ENCODE data around the gene CBX5.

DNA sequence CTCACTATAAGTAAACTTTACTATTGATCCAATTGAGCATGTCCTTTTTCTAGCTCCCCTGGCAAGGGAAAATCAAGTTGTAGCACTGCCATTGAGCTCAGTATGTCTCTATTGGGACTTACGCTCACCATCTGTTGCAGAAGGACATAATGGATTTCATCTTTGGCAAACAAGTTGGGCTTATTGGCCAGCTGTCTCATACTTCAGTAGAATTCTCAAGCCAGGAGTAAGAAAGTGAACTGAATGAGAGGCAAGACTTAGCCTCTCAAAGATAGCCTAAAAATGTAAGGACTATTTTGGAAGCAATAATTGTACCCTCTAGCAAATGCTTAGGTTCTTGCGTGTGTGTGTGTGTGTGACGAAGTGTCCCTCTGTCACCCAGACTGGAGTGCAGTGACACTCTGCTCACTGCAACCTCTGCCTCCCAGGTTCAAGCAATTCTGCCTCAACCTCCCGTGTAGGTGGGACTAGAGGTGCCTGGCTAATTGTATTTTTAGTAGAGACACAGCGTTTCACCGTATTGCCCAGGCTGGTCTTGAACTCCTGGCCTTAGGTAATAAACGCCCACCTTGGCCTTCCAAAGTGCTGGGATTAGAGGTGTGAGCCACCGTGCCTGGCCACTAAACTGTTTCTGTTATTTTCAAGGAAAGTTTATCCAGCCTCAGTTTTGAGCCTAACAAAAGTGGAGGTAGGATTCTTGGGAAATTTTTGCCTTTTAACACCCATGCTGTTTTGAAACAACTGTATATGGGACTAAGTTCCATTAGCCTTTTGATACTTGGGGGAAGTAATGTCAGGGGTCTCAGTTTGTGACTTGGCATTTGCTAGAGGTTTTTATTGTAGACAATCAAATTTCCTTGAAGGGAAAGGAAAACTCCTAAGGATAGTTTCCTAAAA lies 7.6 kb upstream of the CBX5 start:
- TF ChIP-seq, protein P1, sequence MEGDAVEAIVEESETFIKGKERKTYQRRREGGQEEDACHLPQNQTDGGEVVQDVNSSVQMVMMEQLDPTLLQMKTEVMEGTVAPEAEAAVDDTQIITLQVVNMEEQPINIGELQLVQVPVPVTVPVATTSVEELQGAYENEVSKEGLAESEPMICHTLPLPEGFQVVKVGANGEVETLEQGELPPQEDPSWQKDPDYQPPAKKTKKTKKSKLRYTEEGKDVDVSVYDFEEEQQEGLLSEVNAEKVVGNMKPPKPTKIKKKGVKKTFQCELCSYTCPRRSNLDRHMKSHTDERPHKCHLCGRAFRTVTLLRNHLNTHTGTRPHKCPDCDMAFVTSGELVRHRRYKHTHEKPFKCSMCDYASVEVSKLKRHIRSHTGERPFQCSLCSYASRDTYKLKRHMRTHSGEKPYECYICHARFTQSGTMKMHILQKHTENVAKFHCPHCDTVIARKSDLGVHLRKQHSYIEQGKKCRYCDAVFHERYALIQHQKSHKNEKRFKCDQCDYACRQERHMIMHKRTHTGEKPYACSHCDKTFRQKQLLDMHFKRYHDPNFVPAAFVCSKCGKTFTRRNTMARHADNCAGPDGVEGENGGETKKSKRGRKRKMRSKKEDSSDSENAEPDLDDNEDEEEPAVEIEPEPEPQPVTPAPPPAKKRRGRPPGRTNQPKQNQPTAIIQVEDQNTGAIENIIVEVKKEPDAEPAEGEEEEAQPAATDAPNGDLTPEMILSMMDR (IDR thresholded peaks at IDR 0.05), result no peak
- no peak for TF ChIP-seq POLR2AphosphoS5 (IDR thresholded peaks at IDR 0.05)
- no peak for TF ChIP-seq POLR2A (IDR thresholded peaks at IDR 0.05)
- TF ChIP-seq EP300 (IDR thresholded peaks at IDR 0.05), result no peak

All from stomach (tissue), 4 donors.